OCI-LY7 (cell line): ENCODE measurements around the gene WNK2. TPM values are rescaled to one million over a fixed set of nuclear protein-coding genes. Genes with fewer than 3 reads are reported as not detected.

Experiments used
- BruUV-seq: library from RNA; stranded (reverse); fragments of 400-500 nt; replicated peaks from 2 replicates; lab custom pipeline; 2021; lab: Mats Ljungman, UMichigan
- CTCF ChIA-PET: fragments of 300-600 bp; sonication (Branson Sonifier 250); formaldehyde crosslinking; loops from one replicate; lab custom pipeline; 2022; ENCODE audit warnings: antibody characterized with exemption; ENCODE audit not compliant: unreplicated experiment; lab: Charles Lee
- POLR2A ChIA-PET: fragments of 300-600 bp; sonication (Branson Sonifier 250); formaldehyde crosslinking; loops from one replicate; lab custom pipeline; 2022; ENCODE audit warnings: antibody characterized with exemption; lab: Charles Lee
- DNase-seq: peaks from one replicate; pipeline ENCODE4 v3.0.0-alpha.2; 2015; ENCODE audit warnings: low spot score
- H2AFZ ChIP-seq: fragments of 200-600 bp; sonication (generic), shearing (Covaris generic); 2 replicates; pipeline ENCODE4 v1.6.1; 2014; ENCODE audit warnings: mild to moderate bottlenecking, antibody characterized with exemption, low read length, moderate library complexity
- H3K27ac ChIP-seq: fragments of 200-600 bp; sonication (generic); 2 replicates; pipeline ENCODE4 v1.5.1; 2014; ENCODE audit warnings: mixed run types, low read depth, mild to moderate bottlenecking, moderate library complexity, low read length, inconsistent platforms; ENCODE audit not compliant: poor library complexity, severe bottlenecking
- H3K36me3 ChIP-seq: fragments of 200-600 bp; sonication (generic); 2 replicates; pipeline ENCODE4 v1.6.1; 2014; ENCODE audit warnings: mild to moderate bottlenecking, antibody characterized with exemption, low read length, moderate library complexity, mixed read lengths; ENCODE audit not compliant: insufficient read depth
- H3K4me1 ChIP-seq: fragments of 200-600 bp; sonication (generic); 2 replicates; pipeline ENCODE4 v1.5.1; 2014; ENCODE audit warnings: mild to moderate bottlenecking, low read length; ENCODE audit not compliant: insufficient read depth, poor library complexity, severe bottlenecking
- H3K4me2 ChIP-seq: fragments of 200-600 bp; sonication (generic); 2 replicates; pipeline ENCODE4 v1.6.1; 2014; ENCODE audit warnings: mild to moderate bottlenecking, low read length
- H3K4me3 ChIP-seq: fragments of 200-600 bp; sonication (generic); 2 replicates; pipeline ENCODE4 v1.5.1; 2014; ENCODE audit warnings: mild to moderate bottlenecking, low read depth, low read length; ENCODE audit not compliant: poor library complexity, severe bottlenecking
- H3K79me2 ChIP-seq: fragments of 200-600 bp; sonication (generic); 2 replicates; pipeline ENCODE4 v1.6.1; 2016; ENCODE audit warnings: low read depth, mild to moderate bottlenecking, low read length, moderate library complexity, mixed read lengths; ENCODE audit not compliant: insufficient read depth
- H3K9me2 ChIP-seq: fragments of 200-600 bp; sonication (generic); 2 replicates; pipeline ENCODE4 v1.6.1; 2016; ENCODE audit warnings: mild to moderate bottlenecking, low read length, mixed read lengths; ENCODE audit not compliant: insufficient read depth
- H3K9me3 ChIP-seq: fragments of 200-600 bp; sonication (generic); 2 replicates; pipeline ENCODE4 v1.6.1; 2014; ENCODE audit warnings: mild to moderate bottlenecking, mixed run types, low read length, mixed read lengths
- H4K20me1 ChIP-seq: fragments of 200-600 bp; sonication (generic); 2 replicates; pipeline ENCODE4 v1.6.1; 2014; ENCODE audit warnings: mild to moderate bottlenecking, antibody characterized with exemption, low read length, moderate library complexity, mixed read lengths; ENCODE audit not compliant: insufficient read depth
- CTCF ChIP-seq: fragments of 200-600 bp; sonication (generic); conservative IDR thresholded peaks from 2 replicates; pipeline ENCODE4 v1.5.1; 2014; ENCODE audit warnings: mild to moderate bottlenecking, antibody characterized with exemption, low read length, moderate library complexity, mixed read lengths
- EZH2phosphoT487 ChIP-seq: fragments of 200-600 bp; sonication (generic); IDR thresholded peaks from 2 replicates; pipeline ENCODE4 v1.6.1; 2018; ENCODE audit warnings: low read depth, borderline replicate concordance, mild to moderate bottlenecking, mixed run types, antibody characterized with exemption, low read length, moderate library complexity, mixed read lengths
- intact Hi-C: fragments of 100-400 bp; cut with micrococcal nuclease; formaldehyde crosslinking; loops from one replicate; pipeline ENCODE4 v1.10.0; 2022; ENCODE audit not compliant: unreplicated experiment
- total RNA-seq, 2 experiments: library from RNA; depleted of rRNA in 1 of 2; stranded (reverse); fragments of >200 nt in 1 of 2; shearing (Covaris generic) in 1 of 2; gene quantifications; 2 replicates each; pipeline ENCODE4 v1.2.3, GENCODE V29; 2014 to 2022

WNK2 gene
- total RNA-seq, 2 experiments from 2014 or later = 142 to 194 TPM

GRCh38 chr9:93265972-93266371 is 82.0 kb downstream of the WNK2 start:
- BruUV-seq = TSS peak; percentile 43
- Histone ChIP-seq H3K79me2 (peaks cover 51% of the 10 kb centered on the region; the same call in 1 of the 2 replicates), H3K4me1 (peaks cover 95% of the 10 kb centered on the region), H3K9me2 (no peaks in the 10 kb centered on the region), H3K36me3 (peaks cover 61% of the 10 kb centered on the region), H4K20me1 (no peaks in the 10 kb centered on the region), H3K9me3 (peaks cover 14% of the 10 kb centered on the region), H3K27ac (peak overlapping the region; percentile 99), H2AFZ (no peak overlapping the region), H3K4me2 (peak overlapping the region; percentile 97), H3K4me3 (peak overlapping the region; percentile 74)
- DNase-seq = peak; percentile 38
- POLR2A ChIA-PET = interaction anchor here (0.5 to 10.8 kb wide), 7 partner anchors 10 to 118 kb away, joined by 3 to 170 read pairs (median 5); no protein-coding TSS in a partner anchor
- TF ChIP-seq EZH2phosphoT487 = no peak
- TF ChIP-seq CTCF = no peak
- CTCF ChIA-PET = interaction anchor here (1.5 to 2.2 kb wide), 2 partner anchors 21 to 24 kb away, joined by 8 read pairs; no protein-coding TSS in a partner anchor
- intact Hi-C loops = loop anchor here (1.0 to 10.0 kb wide), 4 partner anchors 36 to 541 kb away; partner anchors contain the start of gene FAM120AOS

- intact Hi-C loops = loop anchor here (2.0 to 10.0 kb wide), 3 partner anchors 186 to 542 kb away; partner anchors contain the start of gene FAM120AOS
- Histone ChIP-seq H3K27ac (peak overlapping the region; percentile 99), H3K4me2 (peak overlapping the region; percentile 97), H3K36me3 (peaks cover 67% of the 10 kb centered on the region), H3K9me3 (peaks cover 20% of the 10 kb centered on the region), H2AFZ (no peak overlapping the region), H3K9me2 (no peaks in the 10 kb centered on the region), H3K79me2 (peaks cover 51% of the 10 kb centered on the region; the same call in 1 of the 2 replicates), H3K4me3 (peak overlapping the region; percentile 74), H3K4me1 (peaks cover 95% of the 10 kb centered on the region), H4K20me1 (no peaks in the 10 kb centered on the region)
- TF ChIP-seq EZH2phosphoT487 (no peak), CTCF (no peak)
- CTCF ChIA-PET = interaction anchor here (1.5 to 2.2 kb wide), 2 partner anchors 21 to 24 kb away, joined by 8 read pairs; no protein-coding TSS in a partner anchor
- POLR2A ChIA-PET = interaction anchor here (0.5 to 10.8 kb wide), 5 partner anchors 16 to 118 kb away, joined by 3 to 170 read pairs (median 7); no protein-coding TSS in a partner anchor
- peak; percentile 75 for DNase-seq
- no TSS peak for BruUV-seq
Observed at GRCh38 chr9:93266521-93267001, 82.6 kb downstream of the WNK2 start.

- intact Hi-C loops = loop anchor here (2.0 to 10.0 kb wide), 3 partner anchors 186 to 542 kb away; partner anchors contain the start of gene FAM120AOS
Observed at GRCh38 chr9:93267091-93267541, 83.2 kb downstream of the WNK2 start.

More at GRCh38 chr9:93267091-93267541, 83.2 kb downstream of the WNK2 start:
- DNase-seq = no peak
- H3K9me3 ChIP-seq = peaks cover 25% of the 10 kb centered on the region
- H3K36me3 ChIP-seq = peaks cover 72% of the 10 kb centered on the region
- H4K20me1 ChIP-seq = no peaks in the 10 kb centered on the region
- H3K4me3 ChIP-seq = peak overlapping the region; percentile 74
- H2AFZ ChIP-seq = no peak overlapping the region
- H3K79me2 ChIP-seq = peaks cover 51% of the 10 kb centered on the region; the same call in 1 of the 2 replicates
- H3K27ac ChIP-seq = peak overlapping the region; percentile 99
- H3K4me2 ChIP-seq = peak overlapping the region; percentile 97
- peaks cover 95% of the 10 kb centered on the region for H3K4me1 ChIP-seq
- CTCF ChIA-PET = interaction anchor here (0.7 to 2.2 kb wide), 2 partner anchors 23 to 28 kb away, joined by 4 to 8 read pairs; no protein-coding TSS in a partner anchor
- POLR2A ChIA-PET = interaction anchor here (0.7 to 10.8 kb wide), 7 partner anchors 13 to 36 kb away, joined by 3 to 170 read pairs (median 6); no protein-coding TSS in a partner anchor
- BruUV-seq = no TSS peak
- TF ChIP-seq CTCF (no peak), EZH2phosphoT487 (no peak)
- no peaks in the 10 kb centered on the region for H3K9me2 ChIP-seq
